Type B pancreatic cell (in vitro differentiated cells): Measurements from ENCODE around the gene SPACA6. TPM values are rescaled to one million over a fixed set of nuclear protein-coding genes. Genes with fewer than 3 reads are reported as not detected.

Source experiments
- DNase-seq: peaks from one replicate; pipeline ENCODE4 v3.0.0; 2021; ENCODE audit warnings: mixed read lengths; ENCODE audit not compliant: unreplicated experiment; ENCODE audit errors: extremely low spot score
- H3K27ac Mint-ChIP-seq: 2 replicates; pipeline ENCODE4 v1.8.0; 2021; ENCODE audit warnings: mild to moderate bottlenecking, mixed read lengths
- H3K27me3 Mint-ChIP-seq: 2 replicates; pipeline ENCODE4 v1.8.0; 2021; ENCODE audit warnings: mixed read lengths
- H3K36me3 Mint-ChIP-seq: 2 replicates; pipeline ENCODE4 v1.8.0; 2021; ENCODE audit warnings: mixed read lengths
- H3K4me1 Mint-ChIP-seq: one replicate; pipeline ENCODE4 v1.8.0; 2021; ENCODE audit warnings: mixed read lengths; ENCODE audit not compliant: unreplicated experiment
- H3K4me3 Mint-ChIP-seq: 2 replicates; pipeline ENCODE4 v1.8.0; 2021; ENCODE audit warnings: mild to moderate bottlenecking, mixed read lengths
- H3K9me3 Mint-ChIP-seq: 2 replicates; pipeline ENCODE4 v1.8.0; 2021; ENCODE audit warnings: mixed read lengths
- total RNA-seq: library from RNA; stranded (reverse); gene quantifications from 2 replicates; pipeline ENCODE4 v1.2.1, GENCODE V29; 2021; ENCODE audit warnings: low replicate concordance
- TF ChIP-seq, protein P1 (sequence below): fragments of 200-600 bp; sonication (generic); conservative IDR thresholded peaks from 2 replicates; pipeline ENCODE4 v1.5.0; 2021; ENCODE audit warnings: antibody characterized with exemption, mild to moderate bottlenecking

The SPACA6 gene
- total RNA-seq, 1 donor from 2014 or later, result 28.7 TPM

DNA sequence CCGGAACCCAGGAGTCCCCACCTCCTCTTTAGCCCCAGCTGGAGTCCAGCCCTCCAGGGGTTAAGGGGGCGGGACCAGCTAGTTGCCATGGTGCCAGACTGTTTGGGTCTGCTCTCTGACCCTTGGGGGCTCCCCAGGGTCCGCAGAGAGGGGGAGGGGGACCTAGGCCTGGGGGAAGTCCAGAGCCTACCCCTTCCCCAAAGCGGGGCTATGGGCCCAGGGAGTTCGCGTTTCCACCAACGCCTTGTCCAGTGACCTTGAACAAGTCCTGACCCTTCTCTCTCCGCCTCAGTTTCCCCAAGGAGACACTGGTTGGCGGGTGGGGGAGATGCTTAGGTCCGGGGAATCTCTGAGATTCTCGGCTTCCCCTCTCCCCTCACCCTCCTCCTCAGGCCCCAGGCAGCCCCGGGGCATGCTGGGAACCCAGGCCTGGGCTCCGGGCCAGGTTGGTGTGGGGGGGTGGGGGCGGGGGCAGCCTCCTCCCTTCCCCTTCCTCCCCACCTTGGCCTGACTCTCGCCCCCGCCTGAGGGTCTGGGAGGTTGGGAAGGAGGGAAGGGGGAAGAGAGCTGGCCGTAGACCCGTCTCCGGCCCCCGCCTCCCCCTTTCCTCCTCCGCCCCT, 2.6 kb upstream of the SPACA6 start:
- no peaks in the 10 kb centered on the region for H3K9me3 Mint-ChIP-seq
- H3K27me3 Mint-ChIP-seq, result no peaks in the 10 kb centered on the region
- H3K4me1 Mint-ChIP-seq, result peaks cover 25% of the 10 kb centered on the region
- TF ChIP-seq, protein P1, sequence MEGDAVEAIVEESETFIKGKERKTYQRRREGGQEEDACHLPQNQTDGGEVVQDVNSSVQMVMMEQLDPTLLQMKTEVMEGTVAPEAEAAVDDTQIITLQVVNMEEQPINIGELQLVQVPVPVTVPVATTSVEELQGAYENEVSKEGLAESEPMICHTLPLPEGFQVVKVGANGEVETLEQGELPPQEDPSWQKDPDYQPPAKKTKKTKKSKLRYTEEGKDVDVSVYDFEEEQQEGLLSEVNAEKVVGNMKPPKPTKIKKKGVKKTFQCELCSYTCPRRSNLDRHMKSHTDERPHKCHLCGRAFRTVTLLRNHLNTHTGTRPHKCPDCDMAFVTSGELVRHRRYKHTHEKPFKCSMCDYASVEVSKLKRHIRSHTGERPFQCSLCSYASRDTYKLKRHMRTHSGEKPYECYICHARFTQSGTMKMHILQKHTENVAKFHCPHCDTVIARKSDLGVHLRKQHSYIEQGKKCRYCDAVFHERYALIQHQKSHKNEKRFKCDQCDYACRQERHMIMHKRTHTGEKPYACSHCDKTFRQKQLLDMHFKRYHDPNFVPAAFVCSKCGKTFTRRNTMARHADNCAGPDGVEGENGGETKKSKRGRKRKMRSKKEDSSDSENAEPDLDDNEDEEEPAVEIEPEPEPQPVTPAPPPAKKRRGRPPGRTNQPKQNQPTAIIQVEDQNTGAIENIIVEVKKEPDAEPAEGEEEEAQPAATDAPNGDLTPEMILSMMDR, result no peak
- H3K36me3 Mint-ChIP-seq, result peaks cover 13% of the 10 kb centered on the region
- peak; percentile 87 for DNase-seq
- H3K27ac Mint-ChIP-seq, result peak overlapping the region; percentile 71
- peak overlapping the region; percentile 91 for H3K4me3 Mint-ChIP-seq

DNA sequence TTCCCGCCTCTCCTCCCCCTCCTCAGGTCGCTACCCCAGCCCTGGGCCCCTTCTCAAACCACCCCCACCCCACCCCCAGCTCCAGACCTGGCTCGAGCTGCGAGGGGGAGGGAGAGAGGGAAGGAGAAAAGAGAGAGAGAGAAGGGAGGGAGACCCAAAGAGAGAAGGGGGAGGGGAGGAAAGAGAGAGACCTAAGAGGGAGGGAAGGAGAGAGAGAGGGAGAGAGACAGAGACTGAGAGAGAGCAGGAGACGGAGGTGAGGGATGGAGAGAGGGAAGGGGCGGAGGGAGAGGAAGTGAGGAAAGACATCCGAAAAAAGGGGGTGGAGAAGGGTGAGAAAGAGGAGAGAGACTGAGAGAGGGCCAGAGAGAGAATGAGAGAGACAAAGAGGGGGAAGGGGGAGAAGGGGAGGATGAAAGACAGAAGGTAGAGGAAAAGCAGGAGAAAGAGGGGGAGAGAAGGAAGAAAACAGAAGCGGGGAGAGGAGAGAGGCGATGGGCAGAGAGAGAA, 2.0 kb upstream of the SPACA6 start:
- Mint-ChIP-seq H3K27ac (peak overlapping the region; percentile 79), H3K4me1 (peaks cover 25% of the 10 kb centered on the region), H3K36me3 (peaks cover 15% of the 10 kb centered on the region), H3K4me3 (peak overlapping the region; percentile 88), H3K9me3 (no peaks in the 10 kb centered on the region), H3K27me3 (no peaks in the 10 kb centered on the region)
- DNase-seq, result no peak
- TF ChIP-seq, protein P1, result no peak

DNA sequence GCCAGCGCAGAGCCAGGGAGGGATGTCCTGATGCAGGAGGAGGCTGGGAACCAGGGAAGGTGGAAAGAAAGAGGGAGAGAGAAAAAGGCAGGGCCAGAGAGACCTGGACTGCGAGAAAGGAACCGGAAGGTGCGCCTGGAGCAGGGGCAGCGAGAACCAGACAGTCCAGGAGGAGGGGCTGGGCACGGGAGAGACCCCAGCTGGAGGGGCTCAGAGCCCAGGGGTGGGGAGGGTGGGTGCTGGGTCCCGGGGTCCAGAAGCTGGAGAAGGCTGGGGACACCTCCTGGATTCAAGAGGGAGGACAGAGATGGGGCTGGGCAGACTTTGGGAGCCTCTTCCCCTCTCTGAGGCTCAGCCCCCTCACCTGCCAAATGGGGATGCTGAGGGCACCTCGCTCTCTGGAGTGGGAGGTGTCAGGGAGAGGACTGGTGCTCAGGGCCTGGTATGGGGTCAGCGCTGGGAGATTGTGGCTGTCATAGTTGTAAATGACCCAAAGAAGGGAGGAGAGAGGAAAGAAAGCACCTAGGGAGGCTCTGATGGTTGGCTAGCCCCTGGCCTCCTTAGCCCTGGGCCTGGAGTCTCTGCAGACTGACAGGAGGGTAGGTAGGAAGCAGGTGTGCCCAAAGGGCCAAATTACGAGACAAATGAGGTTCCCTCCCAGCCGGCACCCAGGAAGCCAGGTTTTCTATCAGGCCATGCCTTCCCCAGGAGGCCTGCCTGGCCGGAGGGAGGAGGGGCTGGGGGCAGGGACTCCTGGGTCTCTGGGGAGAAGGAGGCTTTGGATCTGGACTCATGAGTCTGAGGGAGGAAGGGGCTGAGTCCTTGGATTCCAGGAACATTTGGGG, 1.3 kb upstream of the SPACA6 start:
- Mint-ChIP-seq H3K4me1 (peaks cover 25% of the 10 kb centered on the region), H3K4me3 (peak overlapping the region; percentile 88), H3K27me3 (no peaks in the 10 kb centered on the region), H3K9me3 (no peaks in the 10 kb centered on the region), H3K36me3 (peaks cover 19% of the 10 kb centered on the region), H3K27ac (peak overlapping the region; percentile 79)
- TF ChIP-seq, protein P1, result no peak
- no peak for DNase-seq

DNA sequence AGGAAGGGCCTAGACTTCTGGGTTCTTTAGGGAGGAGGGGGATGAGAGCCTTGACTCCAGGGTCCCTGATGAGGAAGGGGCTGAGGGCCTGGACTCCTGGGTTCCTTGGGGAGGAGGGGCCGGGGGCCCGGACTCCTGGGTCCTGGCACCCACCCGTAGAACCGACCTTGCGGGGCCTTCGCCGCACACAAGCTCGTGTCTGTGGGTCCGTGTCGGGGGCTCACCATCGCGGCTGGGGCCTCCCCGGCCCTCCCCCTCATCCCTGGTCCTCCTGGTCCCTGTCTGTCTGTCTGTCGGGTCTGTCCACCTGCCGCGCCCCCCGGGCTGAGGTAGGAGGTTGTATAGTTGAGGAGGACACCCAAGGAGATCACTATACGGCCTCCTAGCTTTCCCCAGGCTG, 662 bp upstream of the SPACA6 start:
- Mint-ChIP-seq H3K4me3 (peak overlapping the region; percentile 88), H3K27me3 (no peaks in the 10 kb centered on the region), H3K27ac (no peak overlapping the region), H3K9me3 (no peaks in the 10 kb centered on the region), H3K4me1 (peaks cover 24% of the 10 kb centered on the region), H3K36me3 (peaks cover 24% of the 10 kb centered on the region)
- DNase-seq, result no peak
- TF ChIP-seq, protein P1, result no peak

DNA sequence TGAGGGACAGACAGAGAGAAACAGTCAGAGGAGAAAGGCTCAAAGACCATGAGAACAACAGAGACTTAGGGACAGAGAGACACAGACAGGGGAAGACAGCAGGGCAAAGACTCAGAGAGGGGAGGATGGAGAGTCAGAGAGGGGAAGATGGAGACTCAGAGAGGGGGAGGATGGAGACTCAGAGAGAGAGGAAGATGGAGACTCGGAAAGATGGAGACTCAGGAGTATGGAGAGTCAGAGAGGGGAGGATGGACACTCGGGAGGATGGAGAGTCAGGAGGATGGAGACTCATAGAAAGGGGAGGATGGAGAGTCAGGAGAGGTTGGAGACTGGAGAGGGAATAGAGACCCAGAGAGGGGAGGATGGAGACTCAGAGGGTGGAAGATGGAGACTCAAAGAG, 689 bp downstream of the SPACA6 start:
- peaks cover 35% of the 10 kb centered on the region for H3K36me3 Mint-ChIP-seq
- no peaks in the 10 kb centered on the region for H3K27me3 Mint-ChIP-seq
- H3K4me3 Mint-ChIP-seq, result peak overlapping the region; percentile 19
- H3K4me1 Mint-ChIP-seq, result peaks cover 15% of the 10 kb centered on the region
- TF ChIP-seq, protein P1, result no peak
- peak overlapping the region; percentile 39 for H3K27ac Mint-ChIP-seq
- no peaks in the 10 kb centered on the region for H3K9me3 Mint-ChIP-seq
- DNase-seq, result no peak
